ENCODE data around the gene DNAH1. TPM values are rescaled to one million over a fixed set of nuclear protein-coding genes. Genes with fewer than 3 reads are reported as not detected.

DNAH1 gene
- total RNA-seq, 4 donors from 2014 or later: 12.0 to 26.1 (median 15.5) TPM

DNA sequence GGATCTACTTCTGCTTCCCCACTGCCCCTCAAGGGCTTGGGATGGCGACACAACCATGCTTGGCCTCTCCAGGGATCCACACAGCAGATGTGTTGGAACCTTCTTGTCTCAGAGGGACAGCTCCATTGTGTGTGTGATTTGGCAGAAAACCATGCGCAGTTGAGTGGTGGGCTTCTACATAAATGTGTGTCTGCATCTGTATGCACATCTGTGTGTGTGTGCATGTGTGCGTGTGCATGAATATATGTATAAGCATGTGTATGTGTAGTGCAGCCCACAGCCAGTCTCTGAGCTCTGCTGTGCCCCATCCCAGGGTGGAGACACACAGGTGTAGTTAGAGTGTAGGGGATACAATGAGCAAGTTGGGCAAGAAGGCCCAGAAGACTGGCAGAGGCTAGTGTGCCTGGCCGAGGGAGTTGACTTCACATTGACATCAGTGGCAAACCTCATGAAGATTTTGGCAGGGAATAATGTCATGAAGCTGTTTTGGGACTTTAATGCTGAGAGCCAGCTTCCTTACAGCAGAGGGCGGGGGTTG, 20.4 kb upstream of the DNAH1 start:
- Histone ChIP-seq H3K27ac (no peak overlapping the region), H3K36me3 (peaks cover 0 to 63% (median 11%) of the 10 kb centered on the region in 3 donors), H3K27me3 (no peaks in the 10 kb centered on the region), H3K9me3 (no peaks in the 10 kb centered on the region), H3K4me1 (peaks cover 0 to 30% (median 2%) of the 10 kb centered on the region in 4 donors), H3K4me3 (no peak overlapping the region)
- WGBS, 2 donors: 87 to 93% methylated on average over 5 of the region's 5 CpGs
- TF ChIP-seq EP300 (IDR thresholded peaks at IDR 0.05) (no peak), POLR2A (IDR thresholded peaks at IDR 0.05) (no peak)
- TF ChIP-seq, protein P1, sequence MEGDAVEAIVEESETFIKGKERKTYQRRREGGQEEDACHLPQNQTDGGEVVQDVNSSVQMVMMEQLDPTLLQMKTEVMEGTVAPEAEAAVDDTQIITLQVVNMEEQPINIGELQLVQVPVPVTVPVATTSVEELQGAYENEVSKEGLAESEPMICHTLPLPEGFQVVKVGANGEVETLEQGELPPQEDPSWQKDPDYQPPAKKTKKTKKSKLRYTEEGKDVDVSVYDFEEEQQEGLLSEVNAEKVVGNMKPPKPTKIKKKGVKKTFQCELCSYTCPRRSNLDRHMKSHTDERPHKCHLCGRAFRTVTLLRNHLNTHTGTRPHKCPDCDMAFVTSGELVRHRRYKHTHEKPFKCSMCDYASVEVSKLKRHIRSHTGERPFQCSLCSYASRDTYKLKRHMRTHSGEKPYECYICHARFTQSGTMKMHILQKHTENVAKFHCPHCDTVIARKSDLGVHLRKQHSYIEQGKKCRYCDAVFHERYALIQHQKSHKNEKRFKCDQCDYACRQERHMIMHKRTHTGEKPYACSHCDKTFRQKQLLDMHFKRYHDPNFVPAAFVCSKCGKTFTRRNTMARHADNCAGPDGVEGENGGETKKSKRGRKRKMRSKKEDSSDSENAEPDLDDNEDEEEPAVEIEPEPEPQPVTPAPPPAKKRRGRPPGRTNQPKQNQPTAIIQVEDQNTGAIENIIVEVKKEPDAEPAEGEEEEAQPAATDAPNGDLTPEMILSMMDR (IDR thresholded peaks at IDR 0.05): no peak
- no peak for DNase-seq (ENCODE audit: low spot score in 2 of 2)

DNA sequence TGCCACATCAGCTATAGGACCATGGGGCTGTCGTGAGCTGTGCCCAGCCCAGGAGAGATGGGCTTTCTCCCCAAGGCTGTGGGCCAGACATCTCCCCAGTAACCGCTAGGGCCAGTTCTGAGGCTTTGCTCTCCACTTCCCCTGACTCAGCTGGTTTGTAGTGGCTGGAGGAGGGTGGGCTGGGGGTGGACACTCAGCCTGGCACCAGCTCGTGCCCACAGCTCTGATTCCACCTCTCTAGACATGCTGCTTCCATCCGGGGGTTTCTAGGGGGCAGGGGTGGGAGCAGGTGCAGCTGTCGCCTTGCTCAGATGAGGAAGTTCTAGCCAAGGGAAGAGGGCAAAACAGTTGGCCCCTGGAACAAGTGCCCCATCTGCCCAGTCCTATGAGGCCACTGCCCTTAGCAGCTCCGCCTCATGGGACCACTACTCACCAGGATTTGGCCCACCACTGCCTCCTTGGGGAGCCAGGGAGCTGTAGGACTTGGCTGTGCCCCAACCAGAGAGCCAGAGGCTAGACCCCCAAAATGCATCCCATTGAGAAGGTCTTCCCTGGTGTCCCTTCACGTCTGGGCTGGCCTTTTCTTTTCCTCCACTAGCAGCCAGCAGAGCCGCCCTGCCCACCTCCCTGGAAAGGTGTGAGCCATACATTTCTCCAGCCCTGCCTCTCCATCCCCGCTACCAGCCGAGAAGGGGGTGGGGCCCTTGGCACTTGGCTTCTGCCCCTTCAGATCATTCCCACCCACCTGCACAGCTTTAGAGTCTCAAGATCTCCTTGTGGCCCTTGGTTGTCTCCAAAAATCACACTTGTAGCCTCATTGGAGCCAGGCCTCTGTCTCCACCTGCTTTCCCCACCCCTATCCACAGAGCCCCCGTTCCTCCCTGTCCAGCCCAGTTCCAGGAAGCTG, 18.6 kb upstream of the DNAH1 start:
- DNase-seq (ENCODE audit: low spot score in 2 of 2): no peak
- TF ChIP-seq, protein P1 (IDR thresholded peaks at IDR 0.05): no peak
- TF ChIP-seq POLR2A (IDR thresholded peaks at IDR 0.05) (no peak), EP300 (IDR thresholded peaks at IDR 0.05) (no peak)
- Histone ChIP-seq H3K9me3 (no peaks in the 10 kb centered on the region), H3K27ac (no peak overlapping the region), H3K4me1 (peaks cover 0 to 30% (median 2%) of the 10 kb centered on the region in 4 donors), H3K4me3 (no peak overlapping the region), H3K36me3 (peaks cover 0 to 45% (median 6%) of the 10 kb centered on the region in 3 donors), H3K27me3 (no peaks in the 10 kb centered on the region)
- 73 to 77% methylated on average over 7 to 10 of the region's 11 CpGs for WGBS, 2 donors

DNA sequence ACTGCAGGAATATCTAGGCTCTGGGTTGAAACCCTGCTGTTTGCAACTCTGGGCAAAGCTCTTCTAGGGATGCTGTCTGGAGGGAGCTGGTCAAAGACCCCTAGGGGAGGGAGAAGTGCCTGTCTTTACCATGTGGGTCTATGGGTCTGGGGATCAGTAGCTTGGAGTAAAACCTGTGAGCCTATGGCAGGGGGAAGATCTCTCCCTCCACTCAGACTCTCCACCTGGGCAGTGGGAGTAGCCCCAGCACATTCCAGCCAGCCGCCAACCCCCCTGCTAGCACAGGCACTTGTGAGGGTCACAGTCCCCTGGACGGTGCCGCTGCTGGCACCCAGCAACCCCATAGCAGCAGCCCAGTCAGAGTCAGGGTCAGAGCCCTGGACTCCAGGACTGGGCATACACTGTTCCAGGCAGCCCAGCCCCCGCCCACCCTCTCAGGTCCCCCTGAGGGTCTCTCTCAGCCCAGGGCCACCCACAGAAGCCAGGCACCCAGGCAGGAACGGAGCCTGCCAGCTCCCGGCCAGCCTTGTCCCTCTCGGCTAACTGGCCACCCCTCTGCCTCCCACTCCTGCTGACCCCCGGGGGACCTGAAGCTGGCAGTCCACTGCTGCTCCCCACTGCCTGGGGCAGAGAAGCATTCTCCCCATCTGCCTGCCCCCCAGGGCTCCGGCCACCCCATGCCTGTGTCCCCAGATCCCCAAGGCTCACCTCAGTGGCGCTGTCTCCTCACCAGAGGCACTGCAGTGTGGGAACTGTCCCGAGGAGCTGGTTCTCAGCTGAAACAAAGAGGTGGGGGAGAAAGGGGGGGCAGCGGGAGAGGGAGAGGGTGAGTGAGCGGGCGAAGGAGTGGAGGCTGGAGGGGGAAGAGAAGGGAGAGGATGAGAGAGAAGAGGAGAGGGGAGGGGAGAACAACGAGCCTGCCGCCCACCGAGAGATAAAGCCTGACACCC, 17.7 kb upstream of the DNAH1 start:
- TF ChIP-seq POLR2A (IDR thresholded peaks at IDR 0.05): no peak
- TF ChIP-seq EP300 (IDR thresholded peaks at IDR 0.05): no peak
- TF ChIP-seq, protein P1 (IDR thresholded peaks at IDR 0.05): no peak
- no peak overlapping the region for H3K4me3 ChIP-seq
- no peaks in the 10 kb centered on the region for H3K9me3 ChIP-seq
- no peak overlapping the region for H3K27ac ChIP-seq
- DNase-seq (ENCODE audit: low spot score in 2 of 2): no peak
- H3K27me3 ChIP-seq: no peaks in the 10 kb centered on the region
- H3K36me3 ChIP-seq: peaks cover 0 to 36% (median 0%) of the 10 kb centered on the region in 3 donors
- peaks cover 0 to 30% (median 2%) of the 10 kb centered on the region in 4 donors for H3K4me1 ChIP-seq
- 19 to 24% methylated on average over 16 to 17 of the region's 17 CpGs for WGBS, 2 donors

DNA sequence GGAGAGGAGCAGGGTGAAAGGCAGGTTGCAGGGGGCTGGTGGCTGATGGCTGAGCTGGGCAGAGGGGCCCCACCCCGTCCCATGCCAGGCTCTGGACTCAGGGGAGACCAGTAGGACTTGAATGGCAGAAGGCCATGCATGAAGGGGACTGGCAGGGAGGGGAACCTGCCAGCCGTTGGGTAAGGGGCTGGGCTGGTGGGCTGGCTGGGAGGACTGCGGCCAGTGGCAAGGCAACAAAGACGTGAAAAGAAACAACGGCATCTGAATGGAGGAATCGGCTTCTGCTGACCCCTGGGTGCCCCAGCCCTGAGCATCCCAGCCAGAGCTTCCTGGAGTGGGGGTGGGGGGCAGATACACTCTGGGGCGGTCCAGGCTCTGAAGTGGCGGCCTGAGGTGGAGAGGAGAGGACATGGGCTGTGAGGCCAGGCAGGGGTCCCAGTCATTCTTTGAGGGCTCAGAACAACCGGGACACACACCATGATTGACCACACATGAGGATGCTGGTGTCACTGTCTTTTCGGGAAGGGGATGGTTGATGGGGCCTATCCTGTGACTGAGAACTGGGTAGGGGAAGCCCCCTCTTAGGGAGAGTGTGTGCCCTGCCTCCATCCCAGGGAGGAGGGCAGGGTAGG, 16.8 kb upstream of the DNAH1 start:
- DNase-seq (ENCODE audit: low spot score in 2 of 2): no peak
- TF ChIP-seq EP300 (IDR thresholded peaks at IDR 0.05) (no peak), POLR2A (IDR thresholded peaks at IDR 0.05) (no peak)
- TF ChIP-seq, protein P1 (IDR thresholded peaks at IDR 0.05): no peak
- Histone ChIP-seq H3K27me3 (no peaks in the 10 kb centered on the region), H3K36me3 (peaks cover 0 to 26% (median 0%) of the 10 kb centered on the region in 3 donors), H3K27ac (no peak overlapping the region), H3K4me3 (no peak overlapping the region), H3K9me3 (no peaks in the 10 kb centered on the region), H3K4me1 (peaks cover 0 to 30% (median 2%) of the 10 kb centered on the region in 4 donors)
- WGBS, 2 donors: 29 to 41% methylated on average over 10 of the region's 10 CpGs
